ENCODE data around the gene TTLL12. TPM values are rescaled to one million over a fixed set of nuclear protein-coding genes. Genes with fewer than 3 reads are reported as not detected.

Gene TTLL12
- polyA plus RNA-seq, 1 experiment, result 12.6 TPM

DNA sequence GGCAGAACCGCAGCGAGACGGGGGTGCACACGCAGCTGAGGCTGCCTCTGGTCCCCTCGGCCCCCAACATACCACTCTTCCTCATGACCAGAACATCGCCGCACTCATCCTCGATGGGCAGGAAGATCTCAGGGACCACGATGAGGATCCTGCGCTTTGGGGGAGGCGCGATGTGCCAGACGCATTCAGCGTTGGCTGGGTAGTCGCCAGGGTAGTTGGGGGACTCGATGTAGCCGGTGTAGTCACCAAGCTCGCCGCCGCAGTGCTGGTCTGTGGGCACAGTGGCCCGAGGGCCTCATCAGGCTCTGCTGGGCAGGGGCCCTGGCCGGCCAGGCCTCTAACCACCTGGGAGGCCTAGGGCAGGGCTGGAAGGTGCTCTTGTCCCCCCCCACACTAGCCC, 23.0 kb upstream of the TTLL12 start:
- Histone ChIP-seq H3K4me3 (ENCODE audit: low read depth, low read length) (no peak overlapping the region), H3K36me3 (ENCODE audit: control insufficient read depth, insufficient read depth, low read length) (no peaks in the 10 kb centered on the region), H3K27me3 (ENCODE audit: control insufficient read depth, insufficient read depth, low read length) (no peaks in the 10 kb centered on the region; the same call in 1 of the 2 replicates)
- CTCF ChIA-PET, result no interaction called here
- POLR2A ChIA-PET, result no interaction called here
- TF ChIP-seq CTCF (IDR thresholded peaks at IDR 0.05; ENCODE audit: insufficient read depth, low read depth, low read length), result no peak
- no peak for DNase-seq (ENCODE audit: low read depth)

GRCh38 chr22:43209523-43209890, 22.6 kb upstream of the TTLL12 start:
- H3K27me3 ChIP-seq (ENCODE audit: control insufficient read depth, insufficient read depth, low read length), result no peaks in the 10 kb centered on the region; the same call in 1 of the 2 replicates
- ChIA-PET CTCF (no interaction called here), POLR2A (no interaction called here)
- no peak for DNase-seq (ENCODE audit: low read depth)
- no peak overlapping the region for H3K4me3 ChIP-seq (ENCODE audit: low read depth, low read length)
- no peak for TF ChIP-seq CTCF (IDR thresholded peaks at IDR 0.05; ENCODE audit: insufficient read depth, low read depth, low read length)
- no peaks in the 10 kb centered on the region for H3K36me3 ChIP-seq (ENCODE audit: control insufficient read depth, insufficient read depth, low read length)

DNA sequence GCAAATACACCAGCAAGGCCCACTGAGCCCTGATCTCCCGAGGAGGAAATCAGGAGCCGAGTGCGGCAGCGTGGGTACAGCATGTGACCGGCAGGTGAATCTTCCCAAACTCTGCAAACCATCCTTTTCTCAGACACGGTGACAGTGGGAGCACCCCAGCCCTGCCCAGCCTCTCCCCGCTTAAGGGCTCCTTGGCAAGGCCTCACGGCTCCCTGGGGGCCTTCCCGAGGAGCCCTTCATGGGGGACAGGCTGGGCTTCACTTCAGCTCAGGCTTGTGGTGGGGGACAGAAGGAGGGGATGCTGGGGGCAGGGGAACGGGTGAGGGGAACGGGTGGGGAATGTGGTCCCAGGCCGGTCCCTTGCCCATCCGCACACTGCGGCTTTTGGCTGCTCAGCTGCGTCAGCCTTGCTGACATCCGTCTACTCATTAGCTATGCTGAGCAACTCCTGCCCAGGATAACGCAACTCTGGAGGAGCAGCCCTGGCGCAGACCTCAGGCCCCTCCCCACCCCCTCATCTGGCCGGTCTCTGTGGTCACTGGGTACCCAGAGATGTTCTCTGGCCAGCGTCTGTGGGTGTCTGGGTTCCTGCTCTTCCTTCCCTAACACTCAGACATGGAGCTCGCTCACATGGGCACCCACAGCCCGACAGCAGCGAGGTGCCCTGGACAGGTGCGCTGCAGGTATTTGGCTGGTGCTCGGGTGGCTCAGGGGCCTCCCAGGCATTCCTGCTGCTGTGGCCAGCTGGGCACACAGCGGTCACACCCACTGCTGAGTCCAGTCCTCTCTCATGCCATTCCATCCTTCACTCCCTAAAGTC, 22.0 kb upstream of the TTLL12 start:
- CTCF ChIA-PET, result interaction anchor here (1.3 kb wide), 1 partner anchor 21 kb away, joined by 4 read pairs; no protein-coding TSS in a partner anchor
- TF ChIP-seq CTCF (IDR thresholded peaks at IDR 0.05; ENCODE audit: insufficient read depth, low read depth, low read length), result no peak
- no peak for DNase-seq (ENCODE audit: low read depth)
- H3K27me3 ChIP-seq (ENCODE audit: control insufficient read depth, insufficient read depth, low read length), result no peaks in the 10 kb centered on the region; the same call in 1 of the 2 replicates
- no peaks in the 10 kb centered on the region for H3K36me3 ChIP-seq (ENCODE audit: control insufficient read depth, insufficient read depth, low read length)
- POLR2A ChIA-PET, result no interaction called here
- no peak overlapping the region for H3K4me3 ChIP-seq (ENCODE audit: low read depth, low read length)

- POLR2A ChIA-PET, result no interaction called here
Observed at GRCh38 chr22:43207849-43208702, 21.1 kb upstream of the TTLL12 start.

More at GRCh38 chr22:43207849-43208702, 21.1 kb upstream of the TTLL12 start:
- no peak for TF ChIP-seq CTCF (IDR thresholded peaks at IDR 0.05; ENCODE audit: insufficient read depth, low read depth, low read length)
- Histone ChIP-seq H3K27me3 (ENCODE audit: control insufficient read depth, insufficient read depth, low read length) (no peaks in the 10 kb centered on the region; the same call in 1 of the 2 replicates), H3K4me3 (ENCODE audit: low read depth, low read length) (no peak overlapping the region), H3K36me3 (ENCODE audit: control insufficient read depth, insufficient read depth, low read length) (no peaks in the 10 kb centered on the region)
- no peak for DNase-seq (ENCODE audit: low read depth)
- CTCF ChIA-PET, result interaction anchor here (1.2 to 1.3 kb wide), 2 partner anchors 20 to 62 kb away, joined by 3 to 4 read pairs; no protein-coding TSS in a partner anchor
